Osteocyte (in vitro differentiated cells): ENCODE results near the gene HECTD1. TPM values are rescaled to one million over a fixed set of nuclear protein-coding genes. Genes with fewer than 3 reads are reported as not detected.
"Not testable (repeated sequence)": the region's sequence is repeated elsewhere in the genome, so short reads cannot be mapped to it uniquely, and the experiment has no call there.

ENCODE experiments used
- DNase-seq: peaks from one replicate; pipeline ENCODE4 v3.0.0; 2021; ENCODE audit warnings: mixed read lengths; ENCODE audit not compliant: unreplicated experiment; ENCODE audit errors: extremely low spot score
- H3K27ac Mint-ChIP-seq: one replicate; pipeline ENCODE4 v1.8.0; 2021; ENCODE audit warnings: mild to moderate bottlenecking, mixed read lengths; ENCODE audit not compliant: unreplicated experiment
- H3K27me3 Mint-ChIP-seq: one replicate; pipeline ENCODE4 v1.8.0; 2021; ENCODE audit warnings: mixed read lengths; ENCODE audit not compliant: unreplicated experiment
- H3K36me3 Mint-ChIP-seq: one replicate; pipeline ENCODE4 v1.8.0; 2021; ENCODE audit warnings: mixed read lengths; ENCODE audit not compliant: unreplicated experiment
- H3K4me1 Mint-ChIP-seq: one replicate; pipeline ENCODE4 v1.8.0; 2021; ENCODE audit warnings: mixed read lengths; ENCODE audit not compliant: unreplicated experiment
- H3K4me3 Mint-ChIP-seq: one replicate; pipeline ENCODE4 v1.8.0; 2021; ENCODE audit warnings: mild to moderate bottlenecking, moderate library complexity, mixed read lengths; ENCODE audit not compliant: unreplicated experiment
- H3K9me3 Mint-ChIP-seq: one replicate; pipeline ENCODE4 v1.8.0; 2021; ENCODE audit warnings: mixed read lengths; ENCODE audit not compliant: unreplicated experiment
- total RNA-seq: library from RNA; stranded (reverse); gene quantifications from 2 replicates; pipeline ENCODE4 v1.2.1, GENCODE V29; 2021
- TF ChIP-seq, protein P1 (sequence below): fragments of 200-600 bp; sonication (generic); IDR thresholded peaks from 2 replicates; pipeline ENCODE4 v1.5.0; 2021; ENCODE audit warnings: antibody characterized with exemption, mild to moderate bottlenecking, moderate library complexity

The HECTD1 gene
- total RNA-seq, 1 donor from 2014 or later = 175 TPM

DNA sequence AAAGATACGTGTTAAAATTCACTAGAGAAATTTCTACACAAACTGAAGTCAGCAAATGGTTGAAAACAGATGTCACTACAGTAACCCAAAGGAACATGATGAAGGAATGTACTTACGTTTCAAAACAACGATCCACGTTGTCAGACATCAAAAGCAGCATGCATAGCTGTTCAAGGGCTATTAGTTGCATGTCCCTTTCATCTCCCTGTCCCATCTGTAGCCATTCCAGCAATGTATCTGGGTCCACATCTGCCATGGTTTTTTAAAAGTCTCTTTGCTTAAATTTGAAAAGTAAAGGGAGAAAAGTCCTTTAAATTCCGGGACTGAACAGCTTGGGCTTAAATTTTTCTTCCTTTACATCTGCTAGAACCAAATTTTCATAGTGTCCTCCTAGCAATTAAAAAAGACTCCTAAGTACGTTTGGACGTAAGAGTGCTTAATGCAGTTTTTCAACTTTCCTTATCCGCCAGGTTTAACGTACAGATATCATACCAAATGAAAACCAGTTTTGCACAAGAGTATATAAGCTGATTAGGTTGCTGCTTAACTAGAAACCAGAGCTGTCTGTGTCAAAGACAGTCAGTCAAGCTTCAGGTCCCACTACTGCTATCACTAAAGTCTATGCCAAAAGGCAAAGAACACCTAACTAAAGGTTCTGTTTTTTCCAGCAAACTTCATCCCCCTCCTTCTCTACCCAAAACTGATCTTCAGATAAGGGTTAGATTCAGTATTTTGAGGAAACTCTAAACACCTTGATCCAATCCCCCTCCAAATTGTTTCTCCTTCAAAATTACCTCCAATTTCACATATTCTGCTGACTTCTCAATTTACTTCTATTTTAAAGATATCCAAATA is 1.7 kb downstream of the HECTD1 start:
- Mint-ChIP-seq H3K9me3 (no peaks in the 10 kb centered on the region), H3K4me1 (peaks cover 38% of the 10 kb centered on the region), H3K36me3 (peaks cover 16% of the 10 kb centered on the region), H3K4me3 (peak overlapping the region; percentile 90), H3K27ac (peak overlapping the region; percentile 81), H3K27me3 (no peaks in the 10 kb centered on the region)
- no peak for DNase-seq
- TF ChIP-seq, protein P1, sequence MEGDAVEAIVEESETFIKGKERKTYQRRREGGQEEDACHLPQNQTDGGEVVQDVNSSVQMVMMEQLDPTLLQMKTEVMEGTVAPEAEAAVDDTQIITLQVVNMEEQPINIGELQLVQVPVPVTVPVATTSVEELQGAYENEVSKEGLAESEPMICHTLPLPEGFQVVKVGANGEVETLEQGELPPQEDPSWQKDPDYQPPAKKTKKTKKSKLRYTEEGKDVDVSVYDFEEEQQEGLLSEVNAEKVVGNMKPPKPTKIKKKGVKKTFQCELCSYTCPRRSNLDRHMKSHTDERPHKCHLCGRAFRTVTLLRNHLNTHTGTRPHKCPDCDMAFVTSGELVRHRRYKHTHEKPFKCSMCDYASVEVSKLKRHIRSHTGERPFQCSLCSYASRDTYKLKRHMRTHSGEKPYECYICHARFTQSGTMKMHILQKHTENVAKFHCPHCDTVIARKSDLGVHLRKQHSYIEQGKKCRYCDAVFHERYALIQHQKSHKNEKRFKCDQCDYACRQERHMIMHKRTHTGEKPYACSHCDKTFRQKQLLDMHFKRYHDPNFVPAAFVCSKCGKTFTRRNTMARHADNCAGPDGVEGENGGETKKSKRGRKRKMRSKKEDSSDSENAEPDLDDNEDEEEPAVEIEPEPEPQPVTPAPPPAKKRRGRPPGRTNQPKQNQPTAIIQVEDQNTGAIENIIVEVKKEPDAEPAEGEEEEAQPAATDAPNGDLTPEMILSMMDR = no peak

DNA sequence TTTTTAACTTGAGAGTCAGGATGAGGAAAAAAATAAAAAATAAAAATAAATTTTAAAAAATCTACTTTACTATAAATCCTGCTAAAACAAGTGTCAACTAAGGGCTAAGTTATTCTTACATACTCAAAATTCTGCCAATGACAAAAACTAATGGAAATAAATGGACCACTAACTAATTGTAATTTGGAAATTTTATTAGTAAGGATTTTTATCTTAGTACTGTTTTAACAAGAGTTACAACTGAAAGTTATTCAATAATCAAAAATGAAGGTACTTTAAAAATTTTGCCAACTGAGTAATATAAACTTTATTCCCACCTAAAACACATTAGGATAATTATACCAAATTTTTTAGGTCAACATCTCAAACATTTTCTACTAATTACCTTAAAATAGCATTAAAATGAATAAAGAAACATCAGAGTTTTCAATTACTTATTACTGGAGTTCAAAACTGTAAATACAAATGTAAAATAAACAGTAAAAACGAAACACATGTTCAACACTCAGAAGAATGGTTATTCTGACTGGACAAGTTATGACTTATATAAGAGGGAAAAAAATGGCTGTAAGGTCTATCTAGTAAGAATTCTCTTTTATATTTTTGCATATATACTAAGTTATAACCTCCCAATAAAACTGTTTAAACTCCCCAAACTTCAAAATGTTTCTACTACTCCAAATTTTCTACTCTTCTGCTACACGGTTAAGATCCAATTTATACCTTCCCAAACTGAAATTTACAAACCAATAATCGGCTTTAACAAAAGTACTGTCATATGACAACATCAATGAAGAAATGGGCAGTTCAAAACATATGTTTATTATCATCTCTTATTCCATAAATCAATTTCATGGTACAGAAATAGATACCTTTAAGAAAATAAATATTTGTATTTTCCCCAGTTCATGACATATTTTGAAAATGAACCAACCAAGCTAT is 2.7 kb downstream of the HECTD1 start:
- peaks cover 22% of the 10 kb centered on the region for H3K36me3 Mint-ChIP-seq
- H3K4me3 Mint-ChIP-seq = peak overlapping the region; percentile 90
- TF ChIP-seq, protein P1 = no peak

GRCh38 chr14:31203899-31204592 is 3.5 kb downstream of the HECTD1 start:
- not testable (repeated sequence) for DNase-seq, H3K9me3 Mint-ChIP-seq, H3K27me3 Mint-ChIP-seq, H3K27ac Mint-ChIP-seq, H3K4me3 Mint-ChIP-seq
- peaks cover 26% of the 10 kb centered on the region for H3K36me3 Mint-ChIP-seq
- peaks cover 44% of the 10 kb centered on the region for H3K4me1 Mint-ChIP-seq

More for the DNA sequence above, 2.7 kb downstream of the HECTD1 start:
- Mint-ChIP-seq H3K27ac (peak overlapping the region; percentile 81), H3K27me3 (no peaks in the 10 kb centered on the region), H3K9me3 (no peaks in the 10 kb centered on the region), H3K4me1 (peaks cover 43% of the 10 kb centered on the region)
- no peak for DNase-seq

DNA sequence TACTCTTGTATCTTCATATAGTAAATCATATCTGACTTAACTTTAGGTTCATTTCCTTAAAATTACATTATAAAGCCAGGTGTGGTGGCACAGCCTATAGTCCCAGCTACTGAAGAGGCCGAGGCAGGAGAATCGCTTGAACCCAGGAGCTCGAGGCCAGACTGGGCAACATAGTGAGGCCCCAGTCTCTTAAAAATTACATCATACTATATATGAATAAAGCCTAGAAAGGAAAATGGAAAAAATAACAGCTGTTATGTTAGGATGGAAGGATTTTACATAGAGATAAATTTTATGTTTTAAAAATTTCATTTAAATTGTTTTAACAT is 4.2 kb downstream of the HECTD1 start:
- Mint-ChIP-seq H3K9me3 (no peaks in the 10 kb centered on the region), H3K36me3 (peaks cover 28% of the 10 kb centered on the region), H3K27ac (no peak overlapping the region), H3K4me1 (peaks cover 42% of the 10 kb centered on the region), H3K4me3 (no peak overlapping the region), H3K27me3 (no peaks in the 10 kb centered on the region)
- DNase-seq = no peak
- TF ChIP-seq, protein P1 = no peak

- H3K4me1 Mint-ChIP-seq = peaks cover 51% of the 10 kb centered on the region
- H3K27ac Mint-ChIP-seq = no peak overlapping the region
- TF ChIP-seq, protein P1 = no peak
- no peak for DNase-seq
- H3K4me3 Mint-ChIP-seq = no peak overlapping the region
- H3K36me3 Mint-ChIP-seq = peaks cover 31% of the 10 kb centered on the region
- H3K9me3 Mint-ChIP-seq = no peaks in the 10 kb centered on the region
- H3K27me3 Mint-ChIP-seq = no peaks in the 10 kb centered on the region
These were observed 6.5 kb downstream of the HECTD1 start for GRCh38 chr14:31201111-31201510.
